Small intestine (tissue), 7 donors: ENCODE measurements around the gene B3GALT5. TPM values are rescaled to one million over a fixed set of nuclear protein-coding genes. Genes with fewer than 3 reads are reported as not detected.

Source experiments
- DNase-seq, 2 donors: peaks; one replicate each; pipeline versions ENCODE4 v3.0.0 to v3.0.0-alpha.2; 2013
- FAIRE-seq: peaks from 2 replicates; lab custom pipeline; 2012; peaks lifted over from hg19 to GRCh38; lab: Jason Lieb, UNC
- H3K27ac ChIP-seq, 3 donors: one replicate each; pipeline ENCODE4 v1.5.1; 2013; ENCODE audit warnings: low read length in 2 of 3, mild to moderate bottlenecking in 2 of 3, control low read depth in 1 of 3, inconsistent platforms in 1 of 3, low read depth in 1 of 3, moderate library complexity in 1 of 3
- H3K27me3 ChIP-seq, 3 donors: one replicate each; pipeline ENCODE4 v1.6.1; 2013; ENCODE audit warnings: low read length in 3 of 3, inconsistent platforms in 1 of 3; ENCODE audit not compliant: control insufficient read depth in 3 of 3, insufficient read depth in 3 of 3
- H3K36me3 ChIP-seq, 3 donors: one replicate each; pipeline ENCODE4 v1.6.1; 2013; ENCODE audit warnings: low read length in 3 of 3, inconsistent platforms in 1 of 3, low read depth in 1 of 3, mild to moderate bottlenecking in 1 of 3, moderate library complexity in 1 of 3; ENCODE audit not compliant: control insufficient read depth in 3 of 3, insufficient read depth in 2 of 3
- H3K4me1 ChIP-seq, 3 donors: one replicate each; pipeline ENCODE4 v1.6.1; 2013; ENCODE audit warnings: low read length in 2 of 3, inconsistent platforms in 1 of 3, low read depth in 1 of 3, mild to moderate bottlenecking in 1 of 3, moderate library complexity in 1 of 3; ENCODE audit not compliant: control insufficient read depth in 3 of 3, insufficient read depth in 2 of 3
- H3K4me3 ChIP-seq, 3 donors: one replicate each; pipeline ENCODE4 v1.5.1; 2013; ENCODE audit warnings: low read length in 3 of 3, control low read depth in 1 of 3, inconsistent platforms in 1 of 3, low read depth in 1 of 3, mild to moderate bottlenecking in 1 of 3, moderate library complexity in 1 of 3
- H3K9me3 ChIP-seq, 2 donors: one replicate each; pipeline ENCODE4 v1.6.1; 2013; ENCODE audit warnings: low read depth in 1 of 2, low read length in 1 of 2; ENCODE audit not compliant: control insufficient read depth in 2 of 2, insufficient read depth in 1 of 2
- WGBS, 3 donors: extraction: QIAGEN DNeasy Blood & Tissue Kit; methylation state at CpG; one replicate each; pipeline ENCODE4 v1.1.7; 2013; 5-methylcytosine and 5-hydroxymethylcytosine counted together
- polyA plus RNA-seq, 4 donors: library from polyadenylated mRNA; stranded (reverse) in 3 of 4; unstranded in 1 of 4; fragments of 200-250 nt in 3 of 4; fragments of 120-200 nt in 1 of 4; gene quantifications; one replicate each; pipeline versions ENCODE4 v1.2.1 to v1.2.3, GENCODE V29; 2013
- donor health status: healthy with polysubstance abuse.
- donor health status: control.
- donor health status: control.
- donor health status: Bipolar disorder and iron deficiency.
- donor health status: healthy.

Gene B3GALT5
- polyA plus RNA-seq, 4 donors = 7.6 to 19.5 (median 14.9) TPM

- 79 to 94% (median 84%) methylated on average over 5 of the region's 5 CpGs for WGBS, 3 donors
- no peaks in the 10 kb centered on the region for H3K36me3 ChIP-seq
- no peak for FAIRE-seq
Measured at GRCh38 chr21:39720126-39720778, 107.5 kb downstream of the B3GALT5 start.

GRCh38 chr21:39721885-39722284 is 109.1 kb downstream of the B3GALT5 start:
- no peaks in the 10 kb centered on the region for H3K4me1 ChIP-seq
- no peak overlapping the region for H3K27ac ChIP-seq
- H3K9me3 ChIP-seq = peaks cover 0 to 7% of the 10 kb centered on the region in 2 donors
- DNase-seq (peak; percentile 63 to 84), FAIRE-seq (no peak)
- no peaks in the 10 kb centered on the region for H3K36me3 ChIP-seq
- no peak overlapping the region for H3K4me3 ChIP-seq
- WGBS, 3 donors = 23 to 81% (median 42%) methylated on average over 1 of the region's 1 CpG
- H3K27me3 ChIP-seq = no peaks in the 10 kb centered on the region

More at GRCh38 chr21:39720126-39720778, 107.5 kb downstream of the B3GALT5 start:
- Histone ChIP-seq H3K4me3 (no peak overlapping the region), H3K9me3 (peaks cover 0 to 7% of the 10 kb centered on the region in 2 donors), H3K4me1 (no peaks in the 10 kb centered on the region), H3K27me3 (no peaks in the 10 kb centered on the region), H3K27ac (no peak overlapping the region)
- no peak for DNase-seq

Other genes with a start within 250 kb of the B3GALT5 start
- 1 to 10 TPM in 1 of 4 donors, under 1 TPM in 1, not detected in 2; 0.85 to 1.5 TPM for gene LCA5L, start 167.2 kb upstream of the B3GALT5 start, polyA plus RNA-seq
- 1 to 10 TPM; 2.6 to 8.7 (median 4.3) TPM for gene SH3BGR, start 161.0 kb upstream of the B3GALT5 start, polyA plus RNA-seq
- gene IGSF5, start 132.2 kb downstream of the B3GALT5 start, polyA plus RNA-seq = under 1 TPM in 3 of 4 donors, not detected in 1; 0.12 to 0.78 (median 0.45) TPM